HL-60 (cell line): ENCODE results near the gene MRPS18C.

Experiments
- GABPA ChIP-seq: IDR thresholded peaks from 2 replicates; pipeline ENCODE4 v1.6.1; 2012; ENCODE audit warnings: low read depth
- POLR2AphosphoS5 ChIP-seq: IDR thresholded peaks from 2 replicates; pipeline ENCODE4 v1.6.1; 2012; ENCODE audit warnings: low read depth
- SPI1 ChIP-seq: IDR thresholded peaks from 2 replicates; pipeline ENCODE4 v1.6.1; 2012; ENCODE audit warnings: low read depth, mild to moderate bottlenecking, borderline replicate concordance
- TF ChIP-seq, protein P1 (sequence below): IDR thresholded peaks from one replicate; pipeline ENCODE4 v1.5.1; 2011; ENCODE audit warnings: low read length, control low read depth, inconsistent platforms; ENCODE audit not compliant: insufficient read depth
- TF ChIP-seq, protein P2 (sequence below): IDR thresholded peaks from 2 replicates; pipeline ENCODE4 v1.6.1; 2012; ENCODE audit warnings: low read depth; ENCODE audit not compliant: insufficient replicate concordance

DNA sequence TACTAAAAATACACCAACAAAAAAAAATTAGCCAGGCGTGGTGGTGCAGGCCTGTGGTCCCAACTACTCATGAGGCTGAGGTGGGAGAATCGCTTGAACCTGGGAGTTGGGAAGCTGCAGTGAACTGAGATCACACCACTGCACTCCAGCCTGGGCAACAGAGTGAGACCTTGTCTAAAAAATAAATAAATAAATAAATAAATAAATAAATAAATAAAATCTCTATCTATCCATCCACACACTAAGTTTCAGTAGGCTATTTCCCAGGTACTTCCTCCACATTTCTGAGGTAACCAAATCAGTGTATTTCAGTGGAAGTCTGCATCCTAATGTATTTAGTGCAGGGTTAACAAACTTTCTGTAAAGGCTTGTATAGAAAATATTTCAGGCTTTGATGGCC is 18.1 kb downstream of the MRPS18C start:
- TF ChIP-seq, protein P1, sequence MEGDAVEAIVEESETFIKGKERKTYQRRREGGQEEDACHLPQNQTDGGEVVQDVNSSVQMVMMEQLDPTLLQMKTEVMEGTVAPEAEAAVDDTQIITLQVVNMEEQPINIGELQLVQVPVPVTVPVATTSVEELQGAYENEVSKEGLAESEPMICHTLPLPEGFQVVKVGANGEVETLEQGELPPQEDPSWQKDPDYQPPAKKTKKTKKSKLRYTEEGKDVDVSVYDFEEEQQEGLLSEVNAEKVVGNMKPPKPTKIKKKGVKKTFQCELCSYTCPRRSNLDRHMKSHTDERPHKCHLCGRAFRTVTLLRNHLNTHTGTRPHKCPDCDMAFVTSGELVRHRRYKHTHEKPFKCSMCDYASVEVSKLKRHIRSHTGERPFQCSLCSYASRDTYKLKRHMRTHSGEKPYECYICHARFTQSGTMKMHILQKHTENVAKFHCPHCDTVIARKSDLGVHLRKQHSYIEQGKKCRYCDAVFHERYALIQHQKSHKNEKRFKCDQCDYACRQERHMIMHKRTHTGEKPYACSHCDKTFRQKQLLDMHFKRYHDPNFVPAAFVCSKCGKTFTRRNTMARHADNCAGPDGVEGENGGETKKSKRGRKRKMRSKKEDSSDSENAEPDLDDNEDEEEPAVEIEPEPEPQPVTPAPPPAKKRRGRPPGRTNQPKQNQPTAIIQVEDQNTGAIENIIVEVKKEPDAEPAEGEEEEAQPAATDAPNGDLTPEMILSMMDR, result no peak
- TF ChIP-seq, protein P2, sequence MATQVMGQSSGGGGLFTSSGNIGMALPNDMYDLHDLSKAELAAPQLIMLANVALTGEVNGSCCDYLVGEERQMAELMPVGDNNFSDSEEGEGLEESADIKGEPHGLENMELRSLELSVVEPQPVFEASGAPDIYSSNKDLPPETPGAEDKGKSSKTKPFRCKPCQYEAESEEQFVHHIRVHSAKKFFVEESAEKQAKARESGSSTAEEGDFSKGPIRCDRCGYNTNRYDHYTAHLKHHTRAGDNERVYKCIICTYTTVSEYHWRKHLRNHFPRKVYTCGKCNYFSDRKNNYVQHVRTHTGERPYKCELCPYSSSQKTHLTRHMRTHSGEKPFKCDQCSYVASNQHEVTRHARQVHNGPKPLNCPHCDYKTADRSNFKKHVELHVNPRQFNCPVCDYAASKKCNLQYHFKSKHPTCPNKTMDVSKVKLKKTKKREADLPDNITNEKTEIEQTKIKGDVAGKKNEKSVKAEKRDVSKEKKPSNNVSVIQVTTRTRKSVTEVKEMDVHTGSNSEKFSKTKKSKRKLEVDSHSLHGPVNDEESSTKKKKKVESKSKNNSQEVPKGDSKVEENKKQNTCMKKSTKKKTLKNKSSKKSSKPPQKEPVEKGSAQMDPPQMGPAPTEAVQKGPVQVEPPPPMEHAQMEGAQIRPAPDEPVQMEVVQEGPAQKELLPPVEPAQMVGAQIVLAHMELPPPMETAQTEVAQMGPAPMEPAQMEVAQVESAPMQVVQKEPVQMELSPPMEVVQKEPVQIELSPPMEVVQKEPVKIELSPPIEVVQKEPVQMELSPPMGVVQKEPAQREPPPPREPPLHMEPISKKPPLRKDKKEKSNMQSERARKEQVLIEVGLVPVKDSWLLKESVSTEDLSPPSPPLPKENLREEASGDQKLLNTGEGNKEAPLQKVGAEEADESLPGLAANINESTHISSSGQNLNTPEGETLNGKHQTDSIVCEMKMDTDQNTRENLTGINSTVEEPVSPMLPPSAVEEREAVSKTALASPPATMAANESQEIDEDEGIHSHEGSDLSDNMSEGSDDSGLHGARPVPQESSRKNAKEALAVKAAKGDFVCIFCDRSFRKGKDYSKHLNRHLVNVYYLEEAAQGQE, result no peak
- TF ChIP-seq POLR2AphosphoS5, result no peak
- TF ChIP-seq GABPA, result no peak
- TF ChIP-seq SPI1, result no peak
